Gastrocnemius medialis (tissue), 4 donors: ENCODE data around the gene ZPR1. TPM values are rescaled to one million over a fixed set of nuclear protein-coding genes. Genes with fewer than 3 reads are reported as not detected.

Experiments
- ATAC-seq, 2 donors: fragments of 150-250 bp; one replicate each; pipeline ENCODE4 v1.9.1; 2016
- DNase-seq, 2 donors: peaks; one replicate each; pipeline ENCODE4 v3.0.0-alpha.2; 2019
- H3K27ac ChIP-seq, 4 donors: fragments of 200-600 bp; sonication (generic); 1 replicate in 1 of 4; 2 replicates in 3 of 4; pipeline ENCODE4 v1.5.1; 2016 to 2018; ENCODE audit warnings: mild to moderate bottlenecking in 2 of 4, moderate library complexity in 1 of 4
- H3K27me3 ChIP-seq, 3 donors: fragments of 200-600 bp; sonication (generic) in 2 of 3; 1 replicate in 1 of 3; 2 replicates in 2 of 3; pipeline versions ENCODE4 v1.5.1 to v1.6.0; 2016 to 2019; ENCODE audit warnings: mild to moderate bottlenecking in 1 of 3, moderate library complexity in 1 of 3
- H3K36me3 ChIP-seq, 2 donors: fragments of 200-600 bp; sonication (generic) in 1 of 2; one replicate each; pipeline ENCODE4 v1.5.1; 2017 to 2018
- H3K4me1 ChIP-seq, 2 donors: fragments of 200-600 bp; sonication (generic) in 1 of 2; one replicate each; pipeline ENCODE4 v1.5.1; 2016 to 2017; ENCODE audit warnings: mild to moderate bottlenecking in 2 of 2
- H3K4me3 ChIP-seq, 4 donors: fragments of 200-600 bp; sonication (generic) in 3 of 4; 1 replicate in 1 of 4; 2 replicates in 3 of 4; pipeline ENCODE4 v1.5.1; 2016 to 2019; ENCODE audit warnings: mild to moderate bottlenecking in 2 of 4
- H3K9me3 ChIP-seq, 3 donors: fragments of 200-600 bp; sonication (generic) in 2 of 3; 1 replicate in 1 of 3; 2 replicates in 2 of 3; pipeline ENCODE4 v1.5.1; 2016 to 2019
- POLR2A ChIP-seq, 2 donors: fragments of 450-650 bp; IDR thresholded peaks; one replicate each; pipeline ENCODE4 v1.6.1; 2017; ENCODE audit warnings: antibody characterized with exemption in 2 of 2, mild to moderate bottlenecking in 2 of 2, moderate library complexity in 2 of 2
- in situ Hi-C, 4 donors: fragments of 200-750 bp; cut with MboI; loops; one replicate each; pipeline versions ENCODE4 v1.15.0 to v1.8.0; 2017; ENCODE audit warnings: low sequenced_read_pairs in 4 of 4
- intact Hi-C: fragments of 100-400 bp; cut with DNase I; formaldehyde crosslinking; loops from one replicate; pipeline ENCODE4 v1.15.1; 2023; ENCODE audit warnings: low total_unique reads
- total RNA-seq, 4 donors: library from RNA; depleted of rRNA; stranded (reverse); fragments of >200 nt; gene quantifications; one replicate each; pipeline versions ENCODE4 v1.1.0 to v1.2.3, GENCODE V29; 2016
- TF ChIP-seq, protein P1 (sequence below), 5 experiments: fragments of 450-650 bp in 3 of 5; fragments of 200-600 bp in 2 of 5; sonication (generic) in 2 of 5; IDR thresholded peaks in 4 of 5; conservative IDR thresholded peaks in 1 of 5; 1 replicate in 4 of 5; 2 replicates in 1 of 5; pipeline ENCODE4 v1.5.1; 2016 to 2019; ENCODE audit warnings: antibody characterized with exemption in 5 of 5, mild to moderate bottlenecking in 3 of 5, moderate library complexity in 3 of 5

Gene ZPR1
- total RNA-seq, 4 donors from 2014 or later = 43.3 to 82.5 (median 56.9) TPM

DNA sequence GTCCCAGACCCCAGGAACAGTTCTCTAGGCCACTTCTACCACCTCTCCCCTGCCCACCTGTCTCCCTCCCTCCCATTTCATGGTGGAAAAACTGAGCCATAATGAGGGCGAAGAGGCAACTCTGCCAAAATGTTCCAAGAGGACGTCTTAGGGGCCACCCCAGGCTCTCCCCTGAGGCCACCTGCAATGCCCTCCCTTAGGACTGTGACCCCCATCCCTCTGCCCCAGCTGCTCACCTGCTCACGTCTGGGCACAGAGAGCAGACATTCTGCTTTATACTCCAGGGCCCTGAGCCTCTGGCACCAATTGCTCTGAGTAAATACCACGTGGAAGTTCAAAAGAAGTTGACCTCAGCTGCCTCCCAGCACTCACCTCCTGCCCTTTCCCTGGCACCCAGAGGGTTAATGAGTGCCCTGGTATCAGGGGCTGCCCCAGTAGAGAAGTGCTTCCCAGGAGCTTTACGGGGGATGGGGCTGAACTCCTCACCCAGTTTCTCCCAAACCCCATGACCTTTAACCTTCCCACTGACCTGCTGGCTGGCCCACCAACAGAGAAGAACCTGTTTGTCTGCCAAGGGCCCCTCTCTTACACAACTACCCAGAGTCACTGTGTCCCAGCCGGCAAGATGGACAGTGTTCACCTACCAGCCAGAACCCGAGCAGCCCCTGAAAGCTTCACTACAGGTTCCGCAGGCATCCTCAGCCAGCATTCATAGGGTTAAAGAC lies 4.5 kb upstream of the ZPR1 start:
- Histone ChIP-seq H3K4me1 (peaks cover 7 to 8% of the 10 kb centered on the region in 2 donors), H3K9me3 (no peaks in the 10 kb centered on the region), H3K4me3 (no peak overlapping the region), H3K27ac (no peak overlapping the region), H3K36me3 (no peaks in the 10 kb centered on the region), H3K27me3 (no peaks in the 10 kb centered on the region)
- no peak for DNase-seq
- ATAC-seq = no peak
- TF ChIP-seq, protein P1, sequence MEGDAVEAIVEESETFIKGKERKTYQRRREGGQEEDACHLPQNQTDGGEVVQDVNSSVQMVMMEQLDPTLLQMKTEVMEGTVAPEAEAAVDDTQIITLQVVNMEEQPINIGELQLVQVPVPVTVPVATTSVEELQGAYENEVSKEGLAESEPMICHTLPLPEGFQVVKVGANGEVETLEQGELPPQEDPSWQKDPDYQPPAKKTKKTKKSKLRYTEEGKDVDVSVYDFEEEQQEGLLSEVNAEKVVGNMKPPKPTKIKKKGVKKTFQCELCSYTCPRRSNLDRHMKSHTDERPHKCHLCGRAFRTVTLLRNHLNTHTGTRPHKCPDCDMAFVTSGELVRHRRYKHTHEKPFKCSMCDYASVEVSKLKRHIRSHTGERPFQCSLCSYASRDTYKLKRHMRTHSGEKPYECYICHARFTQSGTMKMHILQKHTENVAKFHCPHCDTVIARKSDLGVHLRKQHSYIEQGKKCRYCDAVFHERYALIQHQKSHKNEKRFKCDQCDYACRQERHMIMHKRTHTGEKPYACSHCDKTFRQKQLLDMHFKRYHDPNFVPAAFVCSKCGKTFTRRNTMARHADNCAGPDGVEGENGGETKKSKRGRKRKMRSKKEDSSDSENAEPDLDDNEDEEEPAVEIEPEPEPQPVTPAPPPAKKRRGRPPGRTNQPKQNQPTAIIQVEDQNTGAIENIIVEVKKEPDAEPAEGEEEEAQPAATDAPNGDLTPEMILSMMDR (IDR thresholded peaks at IDR 0.05 in 4 of 5, conservative IDR thresholded peaks at IDR 0.05 in 1 of 5) = no peak
- TF ChIP-seq POLR2A (IDR thresholded peaks at IDR 0.05) = no peak
- intact Hi-C loops = no loop called here
- in situ Hi-C loops = loop anchor here in 3 of 4 donors (5.0 to 10.0 kb wide), 2 partner anchors 312 to 315 kb away; no protein-coding TSS in a partner anchor

DNA sequence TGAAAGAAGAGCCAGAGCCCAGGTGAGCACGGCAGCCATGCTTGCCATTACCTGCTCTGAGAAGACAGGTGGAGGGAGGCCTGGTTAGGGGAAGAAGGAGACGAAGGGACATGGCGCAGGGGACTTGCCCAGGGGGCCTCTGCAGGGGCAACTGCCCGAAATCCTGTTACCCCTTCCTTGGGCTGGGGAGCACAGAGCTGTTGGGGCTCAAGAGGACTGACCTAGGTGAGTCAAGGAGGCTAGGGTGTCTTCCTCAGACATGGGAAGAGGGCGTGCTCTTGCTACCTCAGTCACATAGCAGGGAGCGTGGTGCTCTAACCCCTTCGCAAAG lies 4.0 kb upstream of the ZPR1 start, which contains the start of gene APOA5:
Gene APOA5 (minus strand): TSS at position 67 of the 331 bp plus-strand sequence. CDS start 19 bp downstream, at position 48.
- Histone ChIP-seq H3K4me3 (peak within 1 kb of the TSS in 2 of 4 donors; percentile 24 to 35), H3K27ac (no peak within 1 kb of the TSS), H3K36me3 (peaks cover 0 to 2% of the 10 kb centered on the region in 2 donors), H3K27me3 (no peaks in the 10 kb centered on the region), H3K9me3 (no peaks in the 10 kb centered on the region), H3K4me1 (peaks cover 12 to 13% of the 10 kb centered on the region in 2 donors)
- intact Hi-C loops (loop anchor here (1.0 to 2.0 kb wide), 3 partner anchors 45 to 435 kb away; no protein-coding TSS in a partner anchor), in situ Hi-C loops (loop anchor here in 3 of 4 donors (5.0 to 10.0 kb wide), 2 partner anchors 313 to 316 kb away; no protein-coding TSS in a partner anchor)
- ATAC-seq (no peak), DNase-seq (no peak)
- no peak for TF ChIP-seq POLR2A (IDR thresholded peaks at IDR 0.05)
- TF ChIP-seq, protein P1 (IDR thresholded peaks at IDR 0.05 in 4 of 5, conservative IDR thresholded peaks at IDR 0.05 in 1 of 5) = no peak

DNA sequence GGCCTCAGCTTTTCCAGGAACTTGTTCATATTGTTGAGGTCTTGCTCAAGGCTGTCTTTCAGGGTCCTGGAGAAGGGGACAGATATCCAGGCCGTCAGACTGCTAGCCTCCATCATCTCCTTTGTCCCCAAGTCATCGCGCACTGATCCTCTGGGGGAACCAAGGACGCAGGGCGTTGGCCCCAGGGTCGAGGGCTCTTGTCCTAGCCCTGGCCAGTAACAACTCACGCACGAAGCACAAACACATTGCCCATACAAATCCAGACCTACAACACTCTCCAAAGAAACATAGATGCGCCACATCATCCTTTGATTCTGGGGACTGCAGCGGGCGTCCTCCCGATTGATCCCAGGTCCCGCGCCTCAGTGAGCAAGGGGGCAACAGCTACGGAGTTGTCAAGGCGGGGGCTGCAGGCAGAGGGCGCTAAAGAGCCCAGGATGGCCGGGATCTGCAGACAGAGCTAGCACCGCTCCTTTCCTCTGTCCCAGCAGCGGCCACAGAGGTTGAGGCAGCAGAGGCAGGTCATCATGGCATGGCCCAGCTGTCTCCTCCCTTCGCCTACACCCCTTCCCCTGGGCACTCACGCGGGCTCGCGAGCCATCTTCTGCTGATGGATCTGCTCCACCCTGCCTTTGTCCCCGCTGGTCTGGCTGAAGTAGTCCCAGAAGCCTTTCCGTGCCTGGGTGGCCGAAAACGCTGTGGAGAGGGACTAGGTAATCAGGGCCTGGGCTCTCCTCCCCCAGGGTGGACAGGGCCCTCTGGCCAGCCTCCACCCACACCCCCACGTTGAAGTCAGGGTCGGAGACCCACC lies 3.4 kb upstream of the ZPR1 start:
- in situ Hi-C loops = loop anchor here in 3 of 4 donors (5.0 to 10.0 kb wide), 2 partner anchors 314 to 316 kb away; no protein-coding TSS in a partner anchor
- H3K9me3 ChIP-seq = no peaks in the 10 kb centered on the region
- ATAC-seq = peak; percentile 26 to 72
- no peaks in the 10 kb centered on the region for H3K27me3 ChIP-seq
- peak; percentile 52 to 66 for DNase-seq
- H3K4me1 ChIP-seq = peaks cover 17 to 18% of the 10 kb centered on the region in 2 donors
- H3K36me3 ChIP-seq = peaks cover 0 to 8% of the 10 kb centered on the region in 2 donors
- H3K4me3 ChIP-seq = peak overlapping the region in 2 of 4 donors; percentile 24 to 35
- no peak overlapping the region for H3K27ac ChIP-seq
- no peak for TF ChIP-seq POLR2A (IDR thresholded peaks at IDR 0.05)
- TF ChIP-seq, protein P1 (IDR thresholded peaks at IDR 0.05 in 4 of 5, conservative IDR thresholded peaks at IDR 0.05 in 1 of 5) = peak; percentile 87 to 94 (median 93)
- intact Hi-C loops = loop anchor here (1.0 to 2.0 kb wide), 3 partner anchors 45 to 436 kb away; no protein-coding TSS in a partner anchor

DNA sequence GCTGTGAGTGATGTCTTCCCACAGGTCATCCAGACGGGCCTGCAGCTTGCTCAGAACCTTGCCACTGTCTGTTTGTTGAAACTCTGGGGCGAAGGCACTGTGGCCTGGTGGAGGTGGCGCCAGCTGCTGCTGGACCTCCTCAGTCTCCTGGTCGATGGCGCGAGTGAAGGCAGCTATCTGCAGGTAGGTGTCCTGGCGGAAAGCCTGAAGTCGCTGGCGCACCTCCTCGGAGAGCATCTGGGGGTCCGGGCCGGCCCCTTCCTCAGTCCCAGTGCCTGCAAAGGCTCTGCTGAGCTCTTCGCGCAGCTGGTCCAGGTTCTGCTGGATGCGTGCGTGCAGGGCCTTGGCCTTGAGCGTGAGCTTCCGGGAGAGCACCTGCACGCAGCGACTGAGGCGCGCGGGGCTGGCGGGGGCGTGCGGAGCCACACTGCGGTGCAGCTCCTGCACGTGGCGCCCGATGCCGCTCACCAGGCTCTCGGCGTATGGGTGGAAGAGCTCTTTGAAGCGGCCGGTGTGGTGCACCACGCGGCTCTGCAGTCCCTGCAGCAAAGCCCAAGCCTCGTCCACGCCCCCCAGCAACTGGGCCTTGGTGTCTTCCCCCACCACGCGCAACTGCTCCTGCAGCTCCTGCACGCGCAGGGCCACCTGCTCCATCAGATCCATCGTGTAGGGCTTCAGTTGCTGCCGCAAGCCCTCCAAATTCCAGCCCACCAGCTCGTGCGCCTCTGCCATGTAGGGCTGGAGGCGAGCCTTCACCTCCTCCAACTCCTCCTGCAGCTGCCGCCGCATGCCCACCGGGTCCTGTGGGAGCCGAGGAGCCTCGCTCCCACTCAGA lies 2.6 kb upstream of the ZPR1 start:
- H3K36me3 ChIP-seq = peaks cover 0 to 16% of the 10 kb centered on the region in 2 donors
- intact Hi-C loops (loop anchor here (1.0 to 2.0 kb wide), 3 partner anchors 46 to 436 kb away; no protein-coding TSS in a partner anchor), in situ Hi-C loops (loop anchor here in 3 of 4 donors (5.0 to 10.0 kb wide), 2 partner anchors 314 to 317 kb away; no protein-coding TSS in a partner anchor)
- peaks cover 17 to 18% of the 10 kb centered on the region in 2 donors for H3K4me1 ChIP-seq
- no peak for ATAC-seq
- TF ChIP-seq POLR2A (IDR thresholded peaks at IDR 0.05) = no peak
- TF ChIP-seq, protein P1 (IDR thresholded peaks at IDR 0.05 in 4 of 5, conservative IDR thresholded peaks at IDR 0.05 in 1 of 5) = no peak
- no peak overlapping the region for H3K4me3 ChIP-seq
- no peak for DNase-seq
- no peaks in the 10 kb centered on the region for H3K27me3 ChIP-seq
- H3K9me3 ChIP-seq = no peaks in the 10 kb centered on the region
- H3K27ac ChIP-seq = no peak overlapping the region
